K562 (cell line): ENCODE results near the gene ARAP1. TPM values are rescaled to one million over a fixed set of nuclear protein-coding genes. Genes with fewer than 3 reads are reported as not detected.

ENCODE experiments used
- ATAC-seq: fragments of 200-7000 bp; cut with Tn5 transposase; 3 replicates; pipeline ENCODE4 v1.9.1; 2020; ENCODE audit warnings: moderate library complexity
- BruUV-seq: library from RNA; stranded (reverse); fragments of 400-500 nt; replicated peaks from 2 replicates; lab custom pipeline; 2021; lab: Mats Ljungman, UMichigan
- CTCF ChIA-PET: fragments of 300-600 bp; formaldehyde crosslinking; extraction: SDS; loops from one replicate; lab custom pipeline; 2021; ENCODE audit warnings: low intra/inter-chr PET ratio; lab: Yijun Ruan, JAX
- POLR2A ChIA-PET: fragments of 300-600, 350-650 bp; sonication (Branson Sonifier 250); formaldehyde crosslinking; extraction: SDS; loops from one replicate; lab custom pipeline; 2021; ENCODE audit warnings: antibody characterized with exemption, inconsistent platforms; lab: Yijun Ruan, JAX
- DNase-seq, 4 experiments: peaks; one replicate each; pipeline versions ENCODE4 v3.0.0 to v3.0.0-alpha.2; 2011 to 2018; ENCODE audit warnings: low spot score in 3 of 4, mixed read lengths in 3 of 4; ENCODE audit errors: extremely low read depth in 1 of 4
- FAIRE-seq: peaks from 2 replicates; lab custom pipeline; 2011; peaks lifted over from hg19 to GRCh38; lab: Jason Lieb, UNC
- H2AFZ ChIP-seq: 2 replicates; pipeline ENCODE4 v1.6.0; 2011; ENCODE audit warnings: low read depth, low read length, control low read depth, inconsistent platforms
- H3K27ac ChIP-seq: fragments of 200-600 bp; 3 replicates; pipeline ENCODE4 v1.8.0; 2011; ENCODE audit warnings: low read depth, mild to moderate bottlenecking, control low read depth, inconsistent platforms, low read length, moderate library complexity, mixed read lengths; ENCODE audit errors: extremely low read depth
- H3K27me3 ChIP-seq, 2 experiments: fragments of 300-600 bp in 1 of 2; 2 replicates in 1 of 2; 3 replicates in 1 of 2; pipeline versions ENCODE4 v1.6.0 to v1.8.0; 2011; ENCODE audit warnings: inconsistent platforms in 2 of 2, low read length in 2 of 2, mild to moderate bottlenecking in 1 of 2, mixed read lengths in 1 of 2, moderate library complexity in 1 of 2; ENCODE audit not compliant: control insufficient read depth in 2 of 2, insufficient read depth in 2 of 2
- H3K36me3 ChIP-seq: fragments of 300-600 bp; 3 replicates; pipeline ENCODE4 v1.8.0; 2011; ENCODE audit warnings: mild to moderate bottlenecking, low read length, inconsistent platforms; ENCODE audit not compliant: control insufficient read depth, insufficient read depth
- H3K4me1 ChIP-seq, 2 experiments: fragments of 200-600 bp in 1 of 2; replicated peaks in 1 of 2; 2 replicates in 1 of 2; 3 replicates in 1 of 2; pipeline versions ENCODE4 v1.5.1 to v1.8.0; 2011; ENCODE audit warnings: inconsistent platforms in 2 of 2, low read length in 2 of 2, mild to moderate bottlenecking in 1 of 2, mixed read lengths in 1 of 2, moderate library complexity in 1 of 2; ENCODE audit not compliant: control insufficient read depth in 2 of 2, insufficient read depth in 2 of 2
- H3K4me2 ChIP-seq: 2 replicates; pipeline ENCODE4 v1.6.1; 2011; ENCODE audit warnings: low read length, control low read depth, inconsistent platforms, mixed read lengths; ENCODE audit not compliant: insufficient read depth
- H3K4me3 ChIP-seq: fragments of 200-600 bp; sonication (generic), shearing (Covaris generic); 2 replicates; pipeline ENCODE4 v1.5.1; 2016; ENCODE audit warnings: control low read depth, inconsistent platforms
- H3K79me2 ChIP-seq: fragments of 200-600 bp; 3 replicates; pipeline ENCODE4 v1.8.0; 2011; ENCODE audit warnings: low read length, inconsistent platforms; ENCODE audit not compliant: control insufficient read depth, insufficient read depth
- H3K9ac ChIP-seq, 2 experiments: 2 replicates each; pipeline versions ENCODE4 v1.6.0 to v1.6.1; 2011; ENCODE audit warnings: low read depth in 2 of 2, low read length in 2 of 2, control low read depth in 1 of 2, inconsistent platforms in 1 of 2, mild to moderate bottlenecking in 1 of 2, mixed read lengths in 1 of 2; ENCODE audit not compliant: insufficient read depth in 1 of 2
- H3K9me1 ChIP-seq: one replicate; pipeline ENCODE4 v1.6.0; 2011; ENCODE audit warnings: inconsistent platforms, mild to moderate bottlenecking, low read length, moderate library complexity; ENCODE audit not compliant: control insufficient read depth, insufficient read depth
- H3K9me3 ChIP-seq: replicated peaks from 2 replicates; pipeline ENCODE4 v1.5.1; 2011; ENCODE audit warnings: low read depth, low read length, inconsistent platforms; ENCODE audit not compliant: control insufficient read depth, insufficient read depth
- H4K20me1 ChIP-seq: replicated peaks from 2 replicates; pipeline ENCODE4 v1.6.1; 2011; ENCODE audit warnings: low read length, inconsistent platforms, mixed read lengths; ENCODE audit not compliant: control insufficient read depth, insufficient read depth
- ARID2 ChIP-seq: fragments of 450-650 bp; IDR thresholded peaks from 2 replicates; pipeline ENCODE4 v1.6.1; 2017; ENCODE audit warnings: antibody characterized with exemption, mild to moderate bottlenecking
- ATF6 ChIP-seq: sonication (generic); formaldehyde crosslinking; IDR thresholded peaks from 2 replicates; pipeline ENCODE4 v1.4.0; 2020; ENCODE audit warnings: mild to moderate bottlenecking, missing genetic modification reagents
- BMI1 ChIP-seq: fragments of 150-350 bp; IDR thresholded peaks from 2 replicates; pipeline ENCODE4 v1.6.1; 2014; ENCODE audit warnings: low read length
- E2F3 ChIP-seq: fragments of 250-450 bp; sonication (Bioruptor Pico); IDR thresholded peaks from 2 replicates; pipeline ENCODE4 v1.4.0; 2020; ENCODE audit warnings: mild to moderate bottlenecking
- ELF2 ChIP-seq: fragments of 250-450 bp; sonication (Bioruptor Pico); IDR thresholded peaks from 2 replicates; pipeline ENCODE4 v1.5.0; 2021; ENCODE audit warnings: mild to moderate bottlenecking
- FOXP4 ChIP-seq: sonication (generic); formaldehyde crosslinking; IDR thresholded peaks from 2 replicates; pipeline ENCODE4 v1.8.0; 2022; ENCODE audit warnings: mild to moderate bottlenecking, missing genetic modification reagents, borderline replicate concordance
- HDAC3 ChIP-seq: fragments of 450-650 bp; IDR thresholded peaks from 2 replicates; pipeline ENCODE4 v1.6.1; 2018; ENCODE audit warnings: borderline replicate concordance, mild to moderate bottlenecking, moderate library complexity; ENCODE audit not compliant: partially characterized antibody
- HMG20B ChIP-seq: fragments of 250-450 bp; sonication (Bioruptor Pico); IDR thresholded peaks from 2 replicates; pipeline ENCODE4 v1.5.0; 2021; ENCODE audit warnings: mild to moderate bottlenecking
- KLF10 ChIP-seq: fragments of 250-450 bp; sonication (Bioruptor Pico); IDR thresholded peaks from 2 replicates; pipeline ENCODE4 v1.6.1; 2021; ENCODE audit warnings: matching md5 sums
- NR1H2 ChIP-seq: sonication (generic); formaldehyde crosslinking; IDR thresholded peaks from 2 replicates; pipeline ENCODE4 v1.4.0; 2020; ENCODE audit warnings: mild to moderate bottlenecking, missing genetic modification reagents
- PHF21A ChIP-seq: fragments of 450-650 bp; IDR thresholded peaks from 2 replicates; pipeline ENCODE4 v1.6.1; 2017; ENCODE audit warnings: low read depth, borderline replicate concordance
- SPI1 ChIP-seq: IDR thresholded peaks from 2 replicates; pipeline ENCODE4 v1.6.1; 2011; ENCODE audit warnings: low read depth, low read length, control low read depth, borderline replicate concordance
- SREBF2 ChIP-seq: sonication (generic); formaldehyde crosslinking; IDR thresholded peaks from 2 replicates; pipeline ENCODE4 v1.4.0; 2020; ENCODE audit warnings: mild to moderate bottlenecking, missing genetic modification reagents
- TAF1 ChIP-seq: IDR thresholded peaks from 2 replicates; pipeline ENCODE4 v1.6.1; 2011; ENCODE audit warnings: mild to moderate bottlenecking, low read length, moderate library complexity; ENCODE audit not compliant: insufficient read depth, control insufficient read depth, severe bottlenecking; ENCODE audit errors: extremely low read depth
- TAF7 ChIP-seq: fragments of 450-650 bp; IDR thresholded peaks from 2 replicates; pipeline ENCODE4 v1.6.1; 2016; ENCODE audit warnings: missing genetic modification characterization, missing compliant biosample characterization
- TEAD2 ChIP-seq: fragments of 450-650 bp; IDR thresholded peaks from 2 replicates; pipeline ENCODE4 v1.6.1; 2016; ENCODE audit warnings: missing genetic modification characterization, control low read depth, missing compliant biosample characterization
- THRAP3 ChIP-seq: fragments of 450-650 bp; IDR thresholded peaks from 2 replicates; pipeline ENCODE4 v1.6.1; 2016; ENCODE audit warnings: mild to moderate bottlenecking, inconsistent platforms, borderline replicate concordance
- ZNF121 ChIP-seq: sonication (generic); formaldehyde crosslinking; conservative IDR thresholded peaks from 2 replicates; pipeline ENCODE4 v1.8.0; 2022; ENCODE audit warnings: missing genetic modification reagents
- WGBS: fragments of 100-300 bp; shearing (Covaris generic); methylation state at CpG from one replicate; pipeline ENCODE4 v1.1.6; 2016; ENCODE audit warnings: low coverage, mixed read lengths; ENCODE audit not compliant: insufficient coverage; ENCODE audit errors: missing lambda C conversion rate; 5-methylcytosine and 5-hydroxymethylcytosine counted together
- in situ Hi-C: fragments of 300-500 bp; cut with MboI; formaldehyde crosslinking; loops from 4 replicates; pipeline ENCODE4 v1.15.0; 2018; ENCODE audit warnings: inconsistent platforms, mixed read lengths
- intact Hi-C: fragments of 100-400 bp; cut with micrococcal nuclease; formaldehyde crosslinking; loops from 2 replicates; pipeline ENCODE4 v1.14.2; 2022
- polyA plus RNA-seq, 8 experiments: library from polyadenylated mRNA; depleted of rRNA in 4 of 8; stranded (reverse) in 5 of 8; unstranded in 3 of 8; fragments of >200 nt; fragmentation: Nextera tagmentation in 2 of 8; fragmentation: Illumina TruSeq in 1 of 8; extraction: Ambion mirVana in 2 of 8; extraction: Trizol in 1 of 8; gene quantifications; 2 replicates each; pipeline versions ENCODE4 v1.2.1 to v1.2.3, GENCODE V29; 2011 to 2014; ENCODE audit warnings: inconsistent platforms in 1 of 8, missing spikeins in 1 of 8
- total RNA-seq, 7 experiments: library from RNA; depleted of rRNA in 6 of 7; stranded (reverse); fragments of >200 nt in 6 of 7; fragmentation: Illumina TruSeq in 2 of 7; extraction: Trizol in 2 of 7; gene quantifications; 2 replicates each; pipeline versions ENCODE4 v1.2.1 to v1.2.3, GENCODE V29; 2011 to 2021; ENCODE audit warnings: low replicate concordance in 1 of 7
- TF ChIP-seq, protein P1 (sequence below): fragments of 450-650 bp; formaldehyde crosslinking; IDR thresholded peaks from 2 replicates; pipeline ENCODE4 v1.4.0; 2020; ENCODE audit warnings: mild to moderate bottlenecking

Gene ARAP1
- total and polyA plus RNA-seq, 9 of the 15 experiments (the other 6 are each of a cell fraction or from before 2014, with no cell fraction given): 0.23 to 67.0 (median 24.6) TPM

GRCh38 chr11:72722050-72722748, 30.0 kb downstream of the ARAP1 start:
- peak overlapping the region; percentile 77 for H2AFZ ChIP-seq
- intact Hi-C loops: no loop called here
- peaks cover 81% of the 10 kb centered on the region for H3K36me3 ChIP-seq
- 22% methylated on average over 7 of the region's 10 CpGs for WGBS
- peak; percentile 92 for ATAC-seq
- peak overlapping the region; percentile 33 for H3K4me3 ChIP-seq
- H3K9me3 ChIP-seq: no peaks in the 10 kb centered on the region
- H3K79me2 ChIP-seq: peaks cover 56% of the 10 kb centered on the region
- H3K9me1 ChIP-seq: peaks cover under 1% of the 10 kb centered on the region
- no TSS peak for BruUV-seq
- H3K9ac ChIP-seq: peak overlapping the region; percentile 65 to 87
- FAIRE-seq: peak; percentile 91
- ChIA-PET POLR2A (no interaction called here), CTCF (no interaction called here)
- peak overlapping the region; percentile 78 for H3K4me2 ChIP-seq
- H3K27me3 ChIP-seq: no peaks in the 10 kb centered on the region
- H3K4me1 ChIP-seq: peaks cover 11 to 29% of the 10 kb centered on the region in 2 experiments; a peak in 4 of 5 replicates
- peak overlapping the region; percentile 79 for H3K27ac ChIP-seq
- in situ Hi-C loops: loop anchor here (10.0 kb wide), 1 partner anchor 463 kb away; no protein-coding TSS in a partner anchor
- no peaks in the 10 kb centered on the region for H4K20me1 ChIP-seq
- peak; percentile 78 to 88 (median 80) for DNase-seq
- TF ChIP-seq ELF2 (CRISPR knock-in tag): no peak
- no peak for TF ChIP-seq ATF6
- no peak for TF ChIP-seq BMI1
- TF ChIP-seq SPI1: peak; percentile 90
- no peak for TF ChIP-seq PHF21A
- TF ChIP-seq KLF10: no peak
- TF ChIP-seq HMG20B (CRISPR knock-in tag): no peak
- TF ChIP-seq HDAC3: no peak
- no peak for TF ChIP-seq NR1H2 (CRISPR knock-in tag)
- TF ChIP-seq E2F3 (CRISPR knock-in tag): no peak
- TF ChIP-seq TAF1: peak; percentile 50
- no peak for TF ChIP-seq TAF7 (tag)
- TF ChIP-seq THRAP3: peak; percentile 71; the same call in 1 of the 2 replicates
- TF ChIP-seq FOXP4 (CRISPR knock-in tag): no peak
- no peak for TF ChIP-seq SREBF2 (CRISPR knock-in tag)
- no peak for TF ChIP-seq TEAD2 (tag)
- no peak for TF ChIP-seq ARID2
- TF ChIP-seq ZNF121: no peak
- TF ChIP-seq, protein P1, sequence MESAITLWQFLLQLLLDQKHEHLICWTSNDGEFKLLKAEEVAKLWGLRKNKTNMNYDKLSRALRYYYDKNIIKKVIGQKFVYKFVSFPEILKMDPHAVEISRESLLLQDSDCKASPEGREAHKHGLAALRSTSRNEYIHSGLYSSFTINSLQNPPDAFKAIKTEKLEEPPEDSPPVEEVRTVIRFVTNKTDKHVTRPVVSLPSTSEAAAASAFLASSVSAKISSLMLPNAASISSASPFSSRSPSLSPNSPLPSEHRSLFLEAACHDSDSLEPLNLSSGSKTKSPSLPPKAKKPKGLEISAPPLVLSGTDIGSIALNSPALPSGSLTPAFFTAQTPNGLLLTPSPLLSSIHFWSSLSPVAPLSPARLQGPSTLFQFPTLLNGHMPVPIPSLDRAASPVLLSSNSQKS (CRISPR knock-in tag): no peak
